Left colon (tissue), 2 donors: ENCODE results near the gene RENBP. TPM values are rescaled to one million over a fixed set of nuclear protein-coding genes. Genes with fewer than 3 reads are reported as not detected.

Experiments used
- ATAC-seq: fragments of 200-7000 bp; cut with Tn5 transposase; one replicate; pipeline ENCODE4 v1.9.1; 2020; ENCODE audit warnings: mild to moderate bottlenecking, moderate library complexity
- DNase-seq, 2 donors: peaks; one replicate each; pipeline ENCODE4 v3.0.0-alpha.2; 2020
- intact Hi-C, 2 donors: fragments of 100-400 bp; cut with DNase I in 1 of 2; cut with micrococcal nuclease in 1 of 2; formaldehyde crosslinking; loops; one replicate each; pipeline versions ENCODE4 v1.11.2 to v1.14.0; 2022; cut with DNase I, micrococcal nuclease
- total RNA-seq, 2 donors: library from RNA; stranded (reverse); fragmentation: NEBNext Ultra II Directional; extraction: Animal tissue kit (Norgen Biotek cat#: 25700); gene quantifications; one replicate each; pipeline ENCODE4 v1.2.1, GENCODE V29; 2021
- donor health status: DM: no; HTN: no; CAD: no.
- donor health status: DM: yes; HTN: yes; CAD: no.

The RENBP gene
- total RNA-seq, 2 donors from 2014 or later: 3.8 to 8.6 TPM

DNA sequence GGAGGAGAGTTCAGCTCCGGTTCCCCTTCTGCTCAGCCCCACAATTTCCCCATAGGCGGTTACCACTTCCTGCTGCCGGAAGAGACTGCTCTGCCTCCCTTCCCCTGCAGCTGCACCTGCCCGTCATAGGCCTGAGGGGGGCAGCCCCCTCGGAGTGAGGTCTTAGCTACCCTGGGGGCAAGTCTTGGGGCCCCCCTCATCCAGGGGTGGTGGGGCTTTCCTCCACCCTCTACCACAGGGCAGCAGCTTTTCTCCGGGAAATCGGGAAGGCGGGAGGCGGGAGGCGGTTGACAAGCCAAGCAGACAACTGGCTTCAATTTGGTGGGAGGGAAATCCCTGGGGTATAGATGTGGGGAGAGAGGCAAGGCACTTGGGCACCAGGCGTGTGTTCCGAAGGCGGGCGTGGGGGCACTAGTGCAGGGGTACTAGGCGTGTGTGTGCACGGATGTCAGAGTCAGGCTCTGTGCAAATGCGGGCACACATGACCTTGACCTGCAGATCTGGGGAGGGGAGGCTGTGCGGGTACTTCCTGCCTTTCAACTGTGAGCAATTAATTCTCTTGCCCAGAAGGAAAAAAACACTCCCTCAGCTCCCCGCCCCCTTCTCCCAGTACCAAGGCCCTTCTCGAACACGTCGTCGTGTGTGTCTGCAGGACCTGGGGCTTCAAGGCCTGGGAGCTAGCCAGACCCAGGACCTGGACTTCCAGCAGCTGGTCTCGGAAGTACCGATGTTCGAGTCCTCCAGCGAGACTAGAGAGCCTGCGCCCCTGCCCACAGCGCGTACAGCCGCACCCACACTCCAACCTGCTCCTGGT, 17.4 kb downstream of the RENBP start:
- intact Hi-C loops: no loop called here
- ATAC-seq: peak; percentile 25
- peak; percentile 64 to 69 for DNase-seq

DNA sequence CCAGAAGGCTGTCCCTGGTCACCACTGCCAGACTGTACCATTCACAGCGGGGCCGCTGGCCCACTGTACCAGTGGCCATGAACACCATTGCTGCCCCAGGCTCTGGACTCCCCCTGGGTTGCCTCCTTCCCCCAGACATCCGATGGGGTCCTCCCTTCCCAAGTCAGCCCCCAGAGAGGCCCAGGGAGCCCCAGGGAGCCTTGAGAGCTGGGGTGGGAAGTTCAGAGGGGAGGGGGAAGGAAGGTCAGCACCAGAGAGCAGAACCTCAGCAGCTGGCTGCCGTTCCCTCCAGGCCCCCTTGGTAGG, 17.9 kb downstream of the RENBP start:
- intact Hi-C loops: no loop called here
- DNase-seq (no peak), ATAC-seq (no peak)

DNA sequence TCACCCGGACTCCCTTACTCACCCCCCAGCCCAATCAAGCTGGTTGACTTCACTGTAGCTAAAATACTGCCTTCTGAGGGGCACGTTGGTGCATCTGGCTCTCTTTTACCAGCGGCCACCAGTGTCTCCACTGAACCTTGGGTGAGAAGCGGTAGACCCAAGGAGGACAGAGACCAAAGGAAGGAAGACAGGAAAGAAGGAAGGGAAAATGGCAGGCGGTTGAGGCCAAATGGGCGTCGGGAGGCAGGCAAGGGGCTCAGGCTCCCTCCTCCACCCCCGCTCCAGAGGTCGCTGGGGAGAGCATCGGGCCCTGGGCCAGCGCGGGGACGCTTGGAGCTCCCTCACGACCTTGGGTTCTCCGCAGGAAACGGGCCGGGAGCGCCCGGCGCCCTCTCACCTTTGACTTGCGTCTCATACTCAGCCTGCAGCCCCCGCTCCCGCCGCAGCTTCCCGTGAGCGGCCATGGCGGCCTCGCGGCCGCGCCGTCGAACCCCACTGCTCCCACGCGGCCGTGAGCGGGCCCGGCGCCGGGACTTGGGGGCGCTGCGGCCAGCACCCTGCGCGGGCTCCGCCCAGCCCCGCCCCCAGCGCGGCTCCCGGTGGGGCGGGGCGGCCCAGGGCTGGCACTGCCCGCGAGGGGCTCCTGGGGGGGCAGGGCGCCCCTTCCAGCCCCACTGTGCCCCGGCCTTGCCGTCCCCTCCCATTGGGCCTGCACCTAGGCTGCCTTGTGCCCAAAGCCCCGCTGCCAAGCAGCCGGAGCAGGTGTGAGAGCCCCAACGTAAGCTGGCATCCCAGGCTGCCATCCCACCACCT, 18.5 kb downstream of the RENBP start, which contains the start of gene ARHGAP4:
Gene ARHGAP4, minus strand, starts transcription at position 526 of the 813 bp plus-strand sequence. Its CDS starts 62 bp downstream, at position 464.
- DNase-seq (peak in 1 of 2 donors; percentile 48), ATAC-seq (no peak)
- intact Hi-C loops: no loop called here

DNA sequence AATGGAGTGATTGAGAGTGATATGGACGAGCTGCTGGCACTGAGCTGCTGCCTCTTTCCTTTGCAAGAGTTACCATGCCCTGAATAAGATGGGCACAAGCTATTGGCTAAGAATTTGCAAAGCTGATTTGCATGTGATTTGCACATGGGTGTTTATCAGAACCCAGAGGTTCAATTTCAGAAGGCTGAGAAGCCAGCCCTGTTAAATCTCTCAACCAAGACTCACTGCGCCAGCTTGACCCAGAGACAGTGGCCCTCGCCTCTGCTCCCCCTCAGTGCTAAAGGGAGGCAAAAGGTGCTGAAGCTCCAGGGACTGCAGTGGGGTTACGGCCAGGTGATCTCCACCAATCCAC, 19.1 kb downstream of the RENBP start:
- no peak for DNase-seq
- no peak for ATAC-seq
- intact Hi-C loops: no loop called here

DNA sequence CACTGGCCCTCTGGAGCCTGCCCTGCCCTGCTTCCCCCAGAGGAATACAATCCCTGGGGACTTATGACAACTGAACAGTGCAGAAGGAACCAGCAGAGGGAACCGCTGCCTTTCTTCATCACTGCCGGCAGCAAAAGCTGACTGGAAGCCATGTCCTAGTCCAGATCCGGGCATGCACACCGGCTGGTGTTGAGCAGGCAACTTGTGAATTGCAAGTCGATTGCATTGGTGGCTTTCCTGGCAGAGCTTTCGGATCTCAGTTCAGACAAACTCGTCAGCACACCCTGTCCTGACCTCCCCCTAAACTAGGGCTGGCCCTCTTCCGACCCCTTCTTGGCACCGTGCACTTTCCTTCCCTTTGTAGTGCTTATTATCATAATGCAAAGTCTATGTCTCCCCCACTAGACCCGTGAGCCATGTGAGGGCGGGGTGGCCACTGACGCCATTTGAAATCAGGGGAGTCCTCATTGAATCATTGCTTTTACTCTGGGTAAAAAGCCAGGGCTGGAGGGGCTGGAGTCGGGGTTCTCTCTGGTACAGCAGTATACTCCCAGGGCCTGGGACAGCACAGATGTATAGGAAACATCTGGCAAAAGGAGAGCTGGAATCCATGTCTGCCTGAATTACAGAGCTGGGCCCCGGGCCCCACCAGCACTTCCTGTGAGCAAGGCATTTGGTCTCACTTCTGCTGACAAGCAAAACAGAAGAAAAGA, 20.1 kb downstream of the RENBP start:
- ATAC-seq (no peak), DNase-seq (peak in 1 of 2 donors; percentile 37)
- intact Hi-C loops: no loop called here

DNA sequence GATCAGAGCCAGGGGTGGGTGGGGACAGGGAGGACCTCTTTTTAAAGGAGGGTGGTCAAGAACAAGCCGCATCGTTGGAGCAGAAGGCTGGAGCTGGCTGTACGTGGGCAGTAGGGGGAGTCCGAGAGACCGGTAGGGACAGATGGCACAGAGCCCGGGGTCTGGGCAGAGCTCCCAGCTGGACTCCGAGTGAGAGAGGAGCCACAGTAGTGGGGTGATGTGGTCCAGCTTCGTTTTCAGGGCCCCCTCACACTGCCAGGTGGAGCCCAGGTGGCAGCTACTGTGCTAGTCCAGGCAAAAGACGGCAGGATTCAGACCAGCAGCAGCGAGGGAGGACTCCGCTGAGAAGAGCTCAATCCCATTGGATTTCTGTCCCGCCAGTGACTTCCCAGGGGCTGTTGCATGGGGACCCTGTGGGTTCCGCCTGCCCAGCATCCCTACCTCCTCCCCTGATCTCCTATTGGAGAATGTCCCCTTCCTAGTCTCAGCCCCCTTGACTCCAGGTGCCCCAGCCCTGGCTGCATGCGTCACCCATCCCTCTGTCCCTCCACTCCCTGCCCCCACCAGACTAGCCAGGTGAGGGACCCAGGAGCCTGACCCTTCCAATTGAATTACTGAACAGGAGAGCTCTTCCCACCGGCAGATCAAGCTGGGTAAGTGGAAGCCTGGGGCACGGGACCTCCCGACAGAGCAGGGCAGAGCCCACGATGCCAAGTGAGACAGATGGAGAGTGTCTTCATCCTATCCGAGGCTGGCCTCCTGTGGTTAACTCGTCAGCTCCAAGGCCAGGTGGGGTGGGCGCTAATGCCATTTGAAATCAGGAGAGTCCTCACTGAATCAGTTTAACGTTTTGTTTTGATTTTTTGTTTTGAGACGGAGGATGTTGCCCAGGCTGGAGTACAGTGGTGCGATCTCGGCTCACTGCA, 21.2 kb downstream of the RENBP start:
- intact Hi-C loops: no loop called here
- peak; percentile 24 for ATAC-seq

DNA sequence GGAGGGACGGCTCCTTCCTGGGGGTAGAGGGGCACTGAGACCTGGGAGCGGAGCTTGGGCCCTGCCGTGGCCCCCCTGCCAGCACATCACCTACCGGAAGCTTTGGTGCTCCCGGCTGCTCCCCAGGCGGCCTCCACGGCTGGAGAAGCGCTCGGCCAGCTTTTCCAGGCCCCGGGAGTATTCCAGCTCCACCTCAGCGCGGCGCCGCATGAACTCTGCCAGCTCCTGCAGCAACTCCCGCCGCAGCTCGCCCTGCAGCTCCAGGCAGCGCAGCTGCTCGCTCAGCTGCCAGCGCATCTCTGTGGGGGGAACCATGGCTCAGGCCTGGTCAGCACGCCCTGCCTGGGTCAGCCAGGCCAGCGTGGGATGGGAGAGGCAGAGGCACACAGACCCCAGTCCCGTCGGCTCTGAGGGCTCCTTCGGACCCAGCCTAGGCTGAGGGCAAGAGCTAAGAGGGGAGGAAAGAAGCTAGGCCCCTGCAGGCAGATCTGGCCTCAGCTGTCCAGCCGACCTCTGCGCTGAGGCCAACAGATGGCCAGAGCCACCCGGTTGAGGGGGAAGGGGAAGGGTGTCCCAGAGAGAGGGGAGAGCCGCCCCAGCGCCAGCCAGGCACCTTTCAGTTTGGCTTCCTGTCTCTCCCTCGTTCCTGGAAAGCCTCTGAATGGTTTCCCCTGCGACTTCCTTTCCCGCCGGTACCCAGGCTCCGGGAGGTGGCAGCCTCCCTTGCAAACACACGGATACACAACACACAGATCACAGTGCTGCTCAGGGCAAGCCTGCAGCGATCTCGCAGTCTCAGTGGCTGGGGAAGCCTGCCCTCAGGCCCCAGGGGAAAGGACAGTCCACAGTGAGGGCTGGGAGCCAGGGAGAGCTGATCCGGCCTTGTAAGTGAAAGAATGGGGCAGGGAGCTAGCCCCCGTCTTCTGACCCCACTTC, 22.7 kb downstream of the RENBP start:
- ATAC-seq (no peak), DNase-seq (no peak)
- intact Hi-C loops: no loop called here

More for the DNA sequence above, 21.2 kb downstream of the RENBP start:
- peak; percentile 69 to 71 for DNase-seq

DNA sequence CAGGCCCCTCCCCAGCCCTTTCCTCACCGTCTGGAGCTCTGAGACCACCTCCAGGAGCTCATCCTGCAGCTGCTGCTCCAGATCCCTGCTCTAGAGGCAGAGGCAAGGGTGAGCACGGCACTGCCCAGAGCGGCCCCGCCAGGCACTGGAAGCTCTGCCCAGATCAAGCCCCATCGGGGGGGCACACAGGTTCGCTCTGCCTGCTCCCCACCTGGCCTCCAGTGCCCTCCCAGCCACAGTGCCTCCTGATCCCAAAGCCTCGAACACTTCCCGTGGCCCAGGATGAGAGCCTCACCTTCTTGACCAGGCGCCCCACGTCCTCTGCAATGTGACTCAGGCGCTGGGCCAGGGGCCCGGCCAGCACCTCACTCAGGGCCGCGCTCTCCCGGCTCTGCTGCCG, 23.4 kb downstream of the RENBP start:
- DNase-seq (no peak), ATAC-seq (no peak)
- intact Hi-C loops: no loop called here

DNA sequence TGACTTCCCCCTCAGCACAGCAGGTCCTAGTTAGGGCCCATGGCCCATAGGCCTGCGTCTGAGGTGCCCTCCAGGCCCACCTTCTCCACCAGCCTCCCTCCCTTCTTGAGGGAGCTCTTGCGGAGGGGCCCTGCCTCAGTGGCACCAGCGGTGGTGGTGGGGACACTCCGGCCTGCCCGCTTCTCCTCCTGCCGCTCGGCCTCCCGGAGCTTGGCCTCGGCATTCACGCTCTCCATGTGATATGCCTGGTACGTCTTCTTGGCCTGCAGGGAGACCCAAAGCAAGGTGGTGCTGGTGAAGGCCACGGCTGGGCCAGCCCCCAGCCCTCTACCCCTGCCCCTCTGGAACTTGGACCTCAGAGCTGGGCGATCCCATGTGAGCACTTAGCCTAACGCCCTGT, 23.9 kb downstream of the RENBP start:
- DNase-seq (no peak), ATAC-seq (no peak)
- intact Hi-C loops: no loop called here

DNA sequence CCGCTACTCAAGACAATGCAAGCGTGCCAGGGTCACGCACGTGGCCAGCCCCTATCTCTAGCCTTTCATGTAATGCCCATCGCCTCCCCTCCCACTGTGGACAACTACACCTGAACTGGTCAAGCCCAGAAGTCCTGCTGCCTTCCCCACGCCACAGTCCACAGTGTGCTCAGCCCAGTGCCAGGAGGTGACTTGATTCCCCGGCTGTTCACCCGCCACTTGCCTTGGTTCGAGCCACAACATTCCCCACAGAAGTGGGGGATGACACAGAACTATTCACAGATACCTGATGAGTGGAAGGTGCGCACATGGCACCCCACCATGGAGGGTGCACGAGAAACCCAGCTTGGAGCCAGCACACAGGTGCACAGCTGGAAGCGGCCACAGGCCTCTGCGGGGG, 25.2 kb downstream of the RENBP start:
- DNase-seq (no peak), ATAC-seq (no peak)
- intact Hi-C loops: no loop called here

DNA sequence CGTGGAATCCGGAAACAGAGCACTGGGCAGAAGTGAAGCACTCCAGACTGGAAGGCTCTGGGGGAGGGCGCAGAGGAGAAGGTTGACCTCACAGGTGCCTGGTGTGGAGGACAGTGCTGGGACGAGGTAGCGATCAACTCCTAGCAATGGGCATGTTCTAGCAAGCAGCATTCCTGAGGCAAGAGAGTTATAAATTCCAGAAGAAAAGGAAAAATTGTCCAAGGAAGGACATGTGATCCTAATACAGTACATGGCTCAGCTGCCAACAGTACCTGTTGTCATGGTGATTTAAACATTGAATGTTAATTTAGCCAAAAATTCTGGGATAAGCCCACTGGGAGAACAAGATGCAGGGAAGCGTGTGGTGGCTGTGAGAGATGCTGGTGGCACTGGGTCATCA, 26.6 kb downstream of the RENBP start:
- DNase-seq: no peak
- intact Hi-C loops: no loop called here

DNA sequence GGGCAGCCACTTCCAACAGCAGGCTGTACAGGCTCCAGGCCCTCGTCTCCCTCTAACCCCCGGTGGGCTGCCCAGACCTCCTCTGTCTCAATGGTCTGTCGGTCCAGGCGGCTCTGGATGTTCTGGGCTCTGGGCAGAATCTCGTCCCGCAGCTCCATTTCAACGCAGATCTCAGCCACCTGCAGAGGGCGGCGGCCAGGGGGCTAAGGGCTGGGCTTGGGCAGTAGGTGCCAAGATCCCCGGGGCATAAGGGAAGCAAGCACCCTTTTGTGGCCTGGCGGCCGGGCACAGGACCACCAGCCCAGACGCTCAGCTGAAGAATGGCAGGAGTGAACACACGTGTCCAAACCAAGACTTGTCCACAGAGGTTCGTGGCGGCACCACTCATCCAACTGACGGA, 30.7 kb downstream of the RENBP start:
- DNase-seq (no peak), ATAC-seq (no peak)
- intact Hi-C loops: no loop called here

More for the DNA sequence above, 26.6 kb downstream of the RENBP start:
- ATAC-seq: no peak

DNA sequence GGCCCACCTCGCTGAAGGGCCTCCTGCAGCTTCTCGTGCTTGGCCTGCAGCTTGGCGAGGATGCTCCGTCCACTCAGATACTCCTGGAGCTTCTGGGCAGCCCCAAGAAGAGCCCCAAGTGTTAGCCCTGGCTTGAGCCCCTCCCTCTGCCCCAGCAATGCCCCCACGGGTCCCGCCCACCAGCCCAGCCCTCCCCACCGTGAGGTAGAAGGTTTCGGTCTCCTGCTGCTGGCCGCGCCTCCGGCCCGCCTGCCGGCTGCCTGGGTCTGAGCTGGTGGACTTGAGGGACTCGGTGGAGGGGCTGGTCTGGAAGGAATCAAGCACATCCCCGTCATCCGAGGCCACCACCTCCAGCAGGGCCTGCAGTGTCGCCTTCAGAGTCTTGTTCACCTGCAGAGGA, 31.2 kb downstream of the RENBP start:
- intact Hi-C loops: no loop called here
- no peak for ATAC-seq
- no peak for DNase-seq

DNA sequence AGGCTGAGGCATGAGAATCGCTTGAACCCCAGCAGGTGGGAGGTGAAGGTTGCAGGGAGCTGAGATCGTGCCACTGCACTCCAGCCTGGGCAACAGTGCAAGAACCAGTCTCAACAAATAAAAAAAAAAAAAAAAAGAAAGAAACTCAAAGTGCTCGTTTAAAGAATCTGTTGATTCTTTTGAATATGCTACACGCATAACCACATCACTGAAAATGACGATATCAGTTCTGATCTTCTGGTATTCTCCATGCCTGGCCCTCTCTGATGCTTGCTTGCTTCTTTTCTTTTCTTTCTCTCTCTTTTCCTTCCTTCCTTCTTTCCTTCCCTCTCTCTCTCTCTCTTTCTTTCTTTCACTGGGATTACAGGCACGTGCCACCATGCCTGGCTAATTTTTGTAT, 32.6 kb downstream of the RENBP start:
- no peak for DNase-seq
- intact Hi-C loops: no loop called here
- no peak for ATAC-seq

DNA sequence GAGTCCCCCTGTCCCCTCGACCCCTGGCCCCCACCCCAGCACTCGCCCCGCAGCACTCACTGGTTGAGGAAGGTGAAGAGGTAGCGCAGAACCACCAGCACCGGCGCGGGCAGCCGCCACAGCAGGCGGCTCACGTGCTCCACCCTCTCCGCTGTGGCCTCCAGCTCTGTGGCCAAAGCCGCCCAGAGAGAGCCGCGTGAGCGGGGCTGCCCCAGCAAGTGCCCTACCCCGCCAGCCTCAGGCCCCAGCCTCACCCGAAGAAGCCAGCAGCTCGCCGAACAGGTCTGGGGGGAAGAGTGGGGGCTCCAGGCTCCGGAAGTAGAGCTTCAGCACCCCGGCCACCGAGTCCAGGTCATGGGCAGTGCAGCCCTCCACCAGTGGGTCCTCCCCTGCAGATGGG, 34.0 kb downstream of the RENBP start:
- intact Hi-C loops: no loop called here

DNA sequence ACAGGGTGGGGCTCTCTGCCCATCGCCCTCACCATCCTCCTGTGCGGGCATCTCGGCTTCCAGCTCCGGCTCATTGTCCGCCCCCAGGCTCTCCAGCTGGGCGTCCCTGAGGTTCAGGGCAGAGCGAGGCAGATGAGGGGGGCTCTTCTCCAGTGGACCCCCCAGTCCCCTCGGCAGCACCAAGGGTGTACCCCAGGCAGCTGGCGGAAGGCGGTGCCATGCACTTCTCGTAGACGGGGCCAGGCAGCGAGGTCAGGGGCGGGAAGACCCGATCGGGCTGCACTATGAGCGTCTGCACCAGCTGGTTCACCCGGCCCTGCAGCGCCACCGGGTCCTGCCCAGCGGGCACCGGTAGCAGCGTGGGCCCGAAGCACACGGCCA, 34.5 kb downstream of the RENBP start:
- no peak for ATAC-seq
- DNase-seq: no peak
- intact Hi-C loops: no loop called here

More for the DNA sequence above, 34.0 kb downstream of the RENBP start:
- ATAC-seq (no peak), DNase-seq (peak in 1 of 2 donors; percentile 23)
